CD4-positive, alpha-beta T cell treated with Interleukin-12 subunit alpha and Interleukin-12 subunit beta, for 1 hour (primary cell): ENCODE data around the gene DAB2IP.

Source experiments
- DNase-seq: peaks from one replicate; pipeline ENCODE4 v3.0.0-alpha.2; 2020

Gene DAB2IP

GRCh38 chr9:121767171-121767769 lies 115.8 kb downstream of the DAB2IP start:
- DNase-seq = no peak

- DNase-seq = no peak
Observed at GRCh38 chr9:121768416-121769015, 117.1 kb downstream of the DAB2IP start.

GRCh38 chr9:121769939-121770338 lies 118.5 kb downstream of the DAB2IP start:
- DNase-seq = no peak

GRCh38 chr9:121770415-121771273 lies 119.2 kb downstream of the DAB2IP start:
- DNase-seq = no peak

- DNase-seq = no peak
Observed at GRCh38 chr9:121771418-121771817, 120.0 kb downstream of the DAB2IP start.

- DNase-seq = no peak
Observed at GRCh38 chr9:121771851-121772599, 120.6 kb downstream of the DAB2IP start.

- DNase-seq = no peak
Observed at GRCh38 chr9:121772600-121773285, 121.3 kb downstream of the DAB2IP start.

GRCh38 chr9:121773286-121773953 lies 122.0 kb downstream of the DAB2IP start:
- DNase-seq = no peak

- DNase-seq = no peak
Observed at GRCh38 chr9:121773954-121774714, 122.7 kb downstream of the DAB2IP start.

GRCh38 chr9:121774715-121775613 lies 123.5 kb downstream of the DAB2IP start:
- no peak for DNase-seq

GRCh38 chr9:121776001-121776738 lies 124.7 kb downstream of the DAB2IP start:
- no peak for DNase-seq

GRCh38 chr9:121776739-121777637 lies 125.6 kb downstream of the DAB2IP start:
- no peak for DNase-seq

GRCh38 chr9:121778252-121779225 lies 127.1 kb downstream of the DAB2IP start:
- no peak for DNase-seq

- no peak for DNase-seq
Observed at GRCh38 chr9:121779381-121780117, 128.1 kb downstream of the DAB2IP start.

GRCh38 chr9:121780177-121781040 lies 129.0 kb downstream of the DAB2IP start:
- no peak for DNase-seq
